Endothelial cell of umbilical vein (primary cell): ENCODE results near the gene BASP1. TPM values are rescaled to one million over a fixed set of nuclear protein-coding genes. Genes with fewer than 3 reads are reported as not detected.

Experiments
- BruUV-seq: library from RNA; stranded (reverse); fragments of 400-500 nt; replicated peaks from 2 replicates; lab custom pipeline; 2021; lab: Mats Ljungman, UMichigan
- CTCF ChIA-PET: fragments of 300-600, 350-600 bp; sonication (Branson Sonifier 250); formaldehyde crosslinking; loops from one replicate; lab custom pipeline; 2021; ENCODE audit warnings: antibody characterized with exemption, inconsistent platforms; lab: Charles Lee
- POLR2A ChIA-PET: fragments of 300-600, 350-600 bp; sonication (Branson Sonifier 250); formaldehyde crosslinking; loops from one replicate; lab custom pipeline; 2021; ENCODE audit warnings: antibody characterized with exemption, inconsistent platforms; lab: Charles Lee
- DNase-seq: peaks from one replicate; pipeline ENCODE4 v3.0.0-alpha.2; 2011; ENCODE audit warnings: low read depth, low spot score
- FAIRE-seq: peaks from 2 replicates; lab custom pipeline; 2011; peaks lifted over from hg19 to GRCh38; lab: Jason Lieb, UNC
- H2AFZ ChIP-seq: 2 replicates; pipeline ENCODE4 v1.6.0; 2012; ENCODE audit warnings: low read depth, low read length, control low read depth, inconsistent platforms
- H3K27ac ChIP-seq: 2 replicates; pipeline ENCODE4 v1.5.1; 2011; ENCODE audit warnings: low read depth, mild to moderate bottlenecking, control low read depth, low read length, moderate library complexity; ENCODE audit not compliant: insufficient read depth
- H3K27me3 ChIP-seq, 2 experiments: 2 replicates each; pipeline versions ENCODE4 v1.6.0 to v1.6.1; 2011; ENCODE audit warnings: low read length in 2 of 2, mixed read lengths in 1 of 2; ENCODE audit not compliant: control insufficient read depth in 2 of 2, insufficient read depth in 2 of 2
- H3K36me3 ChIP-seq, 2 experiments: 2 replicates in 1 of 2; 3 replicates in 1 of 2; pipeline ENCODE4 v1.5.1; 2011; ENCODE audit warnings: low read length in 2 of 2, mild to moderate bottlenecking in 1 of 2, moderate library complexity in 1 of 2; ENCODE audit not compliant: control insufficient read depth in 2 of 2, insufficient read depth in 2 of 2; ENCODE audit errors: extremely low read depth in 1 of 2
- H3K4me1 ChIP-seq: 3 replicates; pipeline ENCODE4 v1.5.1; 2011; ENCODE audit warnings: mild to moderate bottlenecking, low read length; ENCODE audit not compliant: control insufficient read depth, insufficient read depth; ENCODE audit errors: extremely low read depth
- H3K4me2 ChIP-seq: 2 replicates; pipeline ENCODE4 v1.6.1; 2011; ENCODE audit warnings: low read length, control low read depth, mixed read lengths; ENCODE audit not compliant: insufficient read depth
- H3K4me3 ChIP-seq, 3 experiments: fragments of 200-600 bp in 1 of 3; sonication (generic), shearing (Covaris generic) in 1 of 3; replicated peaks in 1 of 3; 2 replicates each; pipeline ENCODE4 v1.5.1; 2011 to 2016; ENCODE audit warnings: control low read depth in 3 of 3, low read length in 3 of 3, mild to moderate bottlenecking in 2 of 3, inconsistent platforms in 1 of 3, low read depth in 1 of 3, moderate library complexity in 1 of 3; ENCODE audit not compliant: insufficient read depth in 1 of 3
- H3K79me2 ChIP-seq: 2 replicates; pipeline ENCODE4 v1.6.0; 2012; ENCODE audit warnings: low read length, inconsistent platforms; ENCODE audit not compliant: control insufficient read depth, insufficient read depth
- H3K9ac ChIP-seq: replicated peaks from 2 replicates; pipeline ENCODE3; 2011; ENCODE audit warnings: low read length, control low read depth; ENCODE audit not compliant: insufficient read depth; ENCODE audit errors: extremely low read depth
- H3K9me1 ChIP-seq: replicated peaks from 3 replicates; pipeline ENCODE4 v1.6.0; 2011; ENCODE audit warnings: mild to moderate bottlenecking, low read length; ENCODE audit not compliant: control insufficient read depth, insufficient read depth; ENCODE audit errors: extremely low read depth
- H3K9me3 ChIP-seq: replicated peaks from 2 replicates; pipeline ENCODE4 v1.5.1; 2012; ENCODE audit warnings: low read length, inconsistent platforms; ENCODE audit not compliant: control insufficient read depth, insufficient read depth
- H4K20me1 ChIP-seq: replicated peaks from 2 replicates; pipeline ENCODE3; 2011; ENCODE audit warnings: mild to moderate bottlenecking, low read length; ENCODE audit not compliant: control insufficient read depth, insufficient read depth; ENCODE audit errors: extremely low read depth
- EZH2 ChIP-seq: IDR thresholded peaks from 2 replicates; pipeline ENCODE4 v1.6.1; 2012; ENCODE audit warnings: borderline replicate concordance, low read depth, mild to moderate bottlenecking, moderate library complexity, low read length, inconsistent platforms; ENCODE audit not compliant: severe bottlenecking
- FOS ChIP-seq: IDR thresholded peaks from 2 replicates; pipeline ENCODE4 v1.6.1; 2011; ENCODE audit warnings: mild to moderate bottlenecking, low read length, moderate library complexity, borderline replicate concordance; ENCODE audit not compliant: insufficient read depth
- GATA2 ChIP-seq: IDR thresholded peaks from 2 replicates; pipeline ENCODE4 v1.7.0; 2011; ENCODE audit warnings: low read depth, mild to moderate bottlenecking, moderate library complexity, mixed read lengths, low read length; ENCODE audit not compliant: insufficient read length, insufficient read depth
- JUN ChIP-seq: IDR thresholded peaks from 2 replicates; pipeline ENCODE4 v1.6.1; 2011; ENCODE audit warnings: borderline replicate concordance, low read depth; ENCODE audit not compliant: insufficient read length, insufficient read depth
- MYC ChIP-seq: IDR thresholded peaks from one replicate; pipeline ENCODE4 v1.6.1; 2011; ENCODE audit warnings: mild to moderate bottlenecking, low read depth, low read length
- POLR2A ChIP-seq: IDR thresholded peaks from 2 replicates; pipeline ENCODE4 v1.6.1; 2012; ENCODE audit warnings: low read depth, mild to moderate bottlenecking, control low read depth, low read length
- POLR2AphosphoS5 ChIP-seq: IDR thresholded peaks from 2 replicates; pipeline ENCODE4 v1.6.1; 2012; ENCODE audit warnings: low read depth, mild to moderate bottlenecking, control low read depth, low read length, moderate library complexity; ENCODE audit not compliant: insufficient read depth
- dilution Hi-C: fragments of 300-500 bp; cut with MboI; formaldehyde crosslinking; loops from one replicate; pipeline ENCODE4 v1.15.0; 2019; ENCODE audit warnings: low sequenced_read_pairs; ENCODE audit not compliant: extremely low pct_ligation_motif_present
- intact Hi-C: fragments of 100-400 bp; cut with micrococcal nuclease; formaldehyde crosslinking; loops from one replicate; pipeline ENCODE4 v1.10.0; 2022
- polyA plus RNA-seq, 4 experiments: library from polyadenylated mRNA; depleted of rRNA in 3 of 4; stranded (reverse) in 3 of 4; unstranded in 1 of 4; fragments of >200 nt; gene quantifications; 2 replicates each; pipeline versions ENCODE4 v1.2.1 to v1.2.3, GENCODE V29; 2011 to 2012; ENCODE audit warnings: missing spikeins in 1 of 4
- total RNA-seq: library from RNA; stranded (reverse); gene quantifications from 2 replicates; pipeline ENCODE4 v1.2.3, GENCODE V29; 2021
- TF ChIP-seq, protein P1 (sequence below), 2 donors: IDR thresholded peaks; 1 replicate in 1 of 2; 2 replicates in 1 of 2; pipeline ENCODE4 v1.5.1; 2011; ENCODE audit warnings: low read length in 2 of 2, mild to moderate bottlenecking in 2 of 2, moderate library complexity in 2 of 2, control low read depth in 1 of 2, inconsistent platforms in 1 of 2, low read depth in 1 of 2; ENCODE audit not compliant: insufficient read depth in 1 of 2; ENCODE audit errors: extremely low read depth in 1 of 2
- TF ChIP-seq, protein P2 (sequence below): IDR thresholded peaks from 2 replicates; pipeline ENCODE4 v1.6.1; 2011; ENCODE audit not compliant: insufficient read depth, insufficient read length

The BASP1 gene
- total and polyA plus RNA-seq, 2 donors (not counting 3 experiments of a cell fraction or from before 2014, with no cell fraction given), result 69.4 to 79.3 TPM

- no peaks in the 10 kb centered on the region for H3K9me3 ChIP-seq
- peaks cover 93% of the 10 kb centered on the region for H3K79me2 ChIP-seq
- H3K4me1 ChIP-seq, result peaks cover 15% of the 10 kb centered on the region
- H4K20me1 ChIP-seq, result peaks cover 5% of the 10 kb centered on the region
- dilution Hi-C loops (no loop called here), intact Hi-C loops (no loop called here)
- H3K9ac ChIP-seq, result no peak overlapping the region
- peaks cover 0 to 2% of the 10 kb centered on the region in 2 experiments for H3K36me3 ChIP-seq
- no peak for FAIRE-seq
- H3K4me3 ChIP-seq, result no peak overlapping the region
- no TSS peak for BruUV-seq
- ChIA-PET POLR2A (no interaction called here), CTCF (interaction anchor here (1.0 kb wide), 1 partner anchor 44 kb away, joined by 3 read pairs; no protein-coding TSS in a partner anchor)
- DNase-seq, result no peak
- TF ChIP-seq POLR2AphosphoS5 (no peak), POLR2A (no peak), MYC (no peak)
- TF ChIP-seq, protein P1, sequence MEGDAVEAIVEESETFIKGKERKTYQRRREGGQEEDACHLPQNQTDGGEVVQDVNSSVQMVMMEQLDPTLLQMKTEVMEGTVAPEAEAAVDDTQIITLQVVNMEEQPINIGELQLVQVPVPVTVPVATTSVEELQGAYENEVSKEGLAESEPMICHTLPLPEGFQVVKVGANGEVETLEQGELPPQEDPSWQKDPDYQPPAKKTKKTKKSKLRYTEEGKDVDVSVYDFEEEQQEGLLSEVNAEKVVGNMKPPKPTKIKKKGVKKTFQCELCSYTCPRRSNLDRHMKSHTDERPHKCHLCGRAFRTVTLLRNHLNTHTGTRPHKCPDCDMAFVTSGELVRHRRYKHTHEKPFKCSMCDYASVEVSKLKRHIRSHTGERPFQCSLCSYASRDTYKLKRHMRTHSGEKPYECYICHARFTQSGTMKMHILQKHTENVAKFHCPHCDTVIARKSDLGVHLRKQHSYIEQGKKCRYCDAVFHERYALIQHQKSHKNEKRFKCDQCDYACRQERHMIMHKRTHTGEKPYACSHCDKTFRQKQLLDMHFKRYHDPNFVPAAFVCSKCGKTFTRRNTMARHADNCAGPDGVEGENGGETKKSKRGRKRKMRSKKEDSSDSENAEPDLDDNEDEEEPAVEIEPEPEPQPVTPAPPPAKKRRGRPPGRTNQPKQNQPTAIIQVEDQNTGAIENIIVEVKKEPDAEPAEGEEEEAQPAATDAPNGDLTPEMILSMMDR (IDR thresholded peaks at IDR 0.05; ENCODE audit: extremely low read depth in 1 of 2, insufficient read depth in 1 of 2, low read depth in 1 of 2, low read length in 2 of 2), result no peak
- H3K27me3 ChIP-seq, result no peaks in the 10 kb centered on the region
- H3K4me2 ChIP-seq, result no peak overlapping the region
- H3K27ac ChIP-seq, result no peak overlapping the region
- H3K9me1 ChIP-seq, result no peaks in the 10 kb centered on the region
- H2AFZ ChIP-seq, result no peak overlapping the region
Observed at GRCh38 chr5:17260549-17260948, 43.1 kb downstream of the BASP1 start.

DNA sequence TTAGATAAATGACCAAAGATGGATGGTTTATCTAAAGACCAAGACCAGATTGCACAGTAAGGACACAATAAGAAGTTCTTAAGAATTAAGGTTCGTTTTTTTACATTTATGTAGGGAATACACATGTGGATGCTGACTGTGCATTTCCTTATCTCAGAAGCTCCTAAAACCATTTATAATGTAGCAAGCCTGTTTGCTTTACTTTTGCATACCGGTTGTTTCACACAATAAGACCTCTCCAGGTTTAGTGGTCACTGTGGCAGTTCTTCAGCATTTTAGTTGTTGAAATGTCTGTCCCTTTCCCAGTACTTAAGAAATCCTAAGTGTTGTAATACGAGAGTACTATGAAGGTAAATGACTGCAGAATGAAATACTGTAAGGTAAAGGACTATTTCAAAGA lies 43.6 kb downstream of the BASP1 start:
- peaks cover 15% of the 10 kb centered on the region for H3K4me1 ChIP-seq
- dilution Hi-C loops (no loop called here), intact Hi-C loops (no loop called here)
- CTCF ChIA-PET, result interaction anchor here (1.0 kb wide), 1 partner anchor 45 kb away, joined by 3 read pairs; no protein-coding TSS in a partner anchor
- H4K20me1 ChIP-seq, result peaks cover 5% of the 10 kb centered on the region
- no peak overlapping the region for H2AFZ ChIP-seq
- H3K4me2 ChIP-seq, result no peak overlapping the region
- no peaks in the 10 kb centered on the region for H3K27me3 ChIP-seq
- peaks cover 93% of the 10 kb centered on the region for H3K79me2 ChIP-seq
- peaks cover 0 to 2% of the 10 kb centered on the region in 2 experiments for H3K36me3 ChIP-seq
- H3K9me3 ChIP-seq, result no peaks in the 10 kb centered on the region
- no TSS peak for BruUV-seq
- FAIRE-seq (no peak), DNase-seq (no peak)
- H3K9ac ChIP-seq, result no peak overlapping the region
- no peaks in the 10 kb centered on the region for H3K9me1 ChIP-seq
- H3K4me3 ChIP-seq, result no peak overlapping the region
- TF ChIP-seq FOS (no peak), EZH2 (no peak), GATA2 (no peak), JUN (no peak), POLR2A (no peak), MYC (no peak), POLR2AphosphoS5 (no peak)
- TF ChIP-seq, protein P1 (IDR thresholded peaks at IDR 0.05; ENCODE audit: extremely low read depth in 1 of 2, insufficient read depth in 1 of 2, low read depth in 1 of 2, low read length in 2 of 2), result no peak
- TF ChIP-seq, protein P2, sequence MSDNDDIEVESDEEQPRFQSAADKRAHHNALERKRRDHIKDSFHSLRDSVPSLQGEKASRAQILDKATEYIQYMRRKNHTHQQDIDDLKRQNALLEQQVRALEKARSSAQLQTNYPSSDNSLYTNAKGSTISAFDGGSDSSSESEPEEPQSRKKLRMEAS, result no peak
- POLR2A ChIA-PET, result no interaction called here
- H3K27ac ChIP-seq, result no peak overlapping the region
